Gastrocnemius medialis (tissue), 4 donors: Measurements from ENCODE around the gene ZNF652.

Experiments
- POLR2A ChIP-seq, 2 donors: fragments of 450-650 bp; IDR thresholded peaks; one replicate each; pipeline ENCODE4 v1.6.1; 2017; ENCODE audit warnings: antibody characterized with exemption in 2 of 2, mild to moderate bottlenecking in 2 of 2, moderate library complexity in 2 of 2
- TF ChIP-seq, protein P1 (sequence below), 5 experiments: fragments of 450-650 bp in 3 of 5; fragments of 200-600 bp in 2 of 5; sonication (generic) in 2 of 5; IDR thresholded peaks in 4 of 5; conservative IDR thresholded peaks in 1 of 5; 1 replicate in 4 of 5; 2 replicates in 1 of 5; pipeline ENCODE4 v1.5.1; 2016 to 2019; ENCODE audit warnings: antibody characterized with exemption in 5 of 5, mild to moderate bottlenecking in 3 of 5, moderate library complexity in 3 of 5

DNA sequence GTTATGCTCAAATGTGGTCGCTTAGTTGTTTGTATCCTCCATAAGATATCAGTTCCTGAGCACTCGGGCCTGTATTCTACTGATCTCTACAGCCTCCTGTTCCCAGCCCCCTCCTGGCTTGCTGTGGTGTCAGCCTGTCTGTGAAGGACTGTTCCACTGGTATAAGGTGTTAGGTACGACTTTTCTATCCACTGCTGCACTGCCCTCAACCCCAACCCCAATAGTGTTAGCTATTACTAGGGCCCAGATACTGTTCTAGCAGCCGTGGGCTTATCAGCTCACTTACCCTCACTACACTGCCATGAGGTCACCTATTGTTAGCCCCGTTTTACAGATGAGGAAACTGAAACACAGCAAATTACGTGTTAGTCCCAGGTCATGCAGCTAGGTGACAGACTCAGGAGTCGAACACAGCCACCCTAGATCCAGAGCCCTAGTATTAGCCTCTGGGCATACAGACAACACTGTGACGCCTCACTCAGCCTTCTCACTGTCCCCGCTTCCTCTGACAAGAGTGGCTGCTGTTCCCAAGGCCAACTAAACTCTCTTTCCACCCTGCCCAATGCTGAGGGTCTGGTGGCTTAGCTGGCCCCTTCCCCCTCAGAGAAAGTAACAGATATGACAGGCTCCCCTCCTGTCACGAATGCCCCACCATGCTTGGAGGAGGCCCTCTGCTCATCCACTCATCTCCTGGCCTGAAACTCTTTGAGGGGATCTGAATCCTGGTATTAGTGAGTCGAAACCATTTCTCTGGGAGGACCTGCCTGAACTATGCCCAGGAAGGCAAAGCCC lies 25.6 kb upstream of the ZNF652 start:
- TF ChIP-seq POLR2A (IDR thresholded peaks at IDR 0.05), result no peak
- TF ChIP-seq, protein P1, sequence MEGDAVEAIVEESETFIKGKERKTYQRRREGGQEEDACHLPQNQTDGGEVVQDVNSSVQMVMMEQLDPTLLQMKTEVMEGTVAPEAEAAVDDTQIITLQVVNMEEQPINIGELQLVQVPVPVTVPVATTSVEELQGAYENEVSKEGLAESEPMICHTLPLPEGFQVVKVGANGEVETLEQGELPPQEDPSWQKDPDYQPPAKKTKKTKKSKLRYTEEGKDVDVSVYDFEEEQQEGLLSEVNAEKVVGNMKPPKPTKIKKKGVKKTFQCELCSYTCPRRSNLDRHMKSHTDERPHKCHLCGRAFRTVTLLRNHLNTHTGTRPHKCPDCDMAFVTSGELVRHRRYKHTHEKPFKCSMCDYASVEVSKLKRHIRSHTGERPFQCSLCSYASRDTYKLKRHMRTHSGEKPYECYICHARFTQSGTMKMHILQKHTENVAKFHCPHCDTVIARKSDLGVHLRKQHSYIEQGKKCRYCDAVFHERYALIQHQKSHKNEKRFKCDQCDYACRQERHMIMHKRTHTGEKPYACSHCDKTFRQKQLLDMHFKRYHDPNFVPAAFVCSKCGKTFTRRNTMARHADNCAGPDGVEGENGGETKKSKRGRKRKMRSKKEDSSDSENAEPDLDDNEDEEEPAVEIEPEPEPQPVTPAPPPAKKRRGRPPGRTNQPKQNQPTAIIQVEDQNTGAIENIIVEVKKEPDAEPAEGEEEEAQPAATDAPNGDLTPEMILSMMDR (IDR thresholded peaks at IDR 0.05 in 4 of 5, conservative IDR thresholded peaks at IDR 0.05 in 1 of 5), result no peak
